ENCODE results near the gene ACSS1. TPM values are rescaled to one million over a fixed set of nuclear protein-coding genes. Genes with fewer than 3 reads are reported as not detected.
A peak's percentile ranks its signal among the peaks of the same experiment; 100 is the strongest.

The ACSS1 gene
- total RNA-seq, 1 experiment from 2014 or later, result 0.61 TPM

DNA sequence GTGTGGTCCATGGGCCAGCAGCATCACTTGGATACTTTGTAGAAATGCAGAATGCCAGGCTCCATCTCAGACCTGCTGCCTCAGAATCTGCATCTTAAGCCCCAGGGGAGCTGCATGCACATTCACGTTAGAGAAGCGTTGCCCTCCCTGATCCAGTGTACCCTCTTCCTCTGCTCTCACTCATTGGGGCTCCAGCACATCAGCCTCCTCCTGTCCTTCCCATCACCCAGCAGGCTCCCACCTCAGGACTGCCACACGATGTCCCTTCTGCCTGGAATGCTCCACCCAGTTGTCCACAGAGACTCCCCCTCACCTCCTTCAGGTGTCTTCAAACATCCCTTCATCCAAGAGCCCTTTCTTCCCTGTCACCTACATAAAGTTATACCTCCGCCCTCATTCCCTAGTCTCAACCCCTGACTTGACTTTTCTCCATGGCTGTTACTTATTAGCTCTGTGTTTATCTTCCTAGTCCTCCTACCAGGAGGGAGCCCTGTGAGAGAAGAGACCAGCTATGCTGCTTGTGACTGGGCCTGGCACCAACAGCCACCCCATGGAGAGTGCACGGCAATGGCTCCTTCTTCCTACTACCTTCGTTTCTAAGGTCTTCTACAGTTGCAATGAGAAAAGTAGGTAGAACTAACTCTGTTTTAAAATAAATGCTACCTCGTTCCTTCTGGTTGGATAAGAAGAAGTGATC lies 3.3 kb upstream of the ACSS1 start:
- Histone ChIP-seq H3K4me2 (ENCODE audit: insufficient read depth, insufficient read length, low read length) (no peak overlapping the region), H3T11ph (ENCODE audit: low read length) (no peak overlapping the region), H3K4ac (ENCODE audit: low read depth, low read length) (no peak overlapping the region), H3K79me2 (ENCODE audit: insufficient read depth, low read length) (no peaks in the 10 kb centered on the region), H3K79me1 (ENCODE audit: insufficient read depth, low read depth, low read length, poor library complexity, severe bottlenecking) (no peaks in the 10 kb centered on the region), H4K5ac (ENCODE audit: insufficient read length, low read depth, low read length) (no peak overlapping the region), H3K9me3 (ENCODE audit: control insufficient read depth, low read depth, low read length) (no peaks in the 10 kb centered on the region), H3K56ac (ENCODE audit: insufficient read length, low read depth, low read length) (no peak overlapping the region), H2BK20ac (ENCODE audit: low read depth, low read length, poor library complexity, severe bottlenecking) (no peak overlapping the region), H2BK15ac (ENCODE audit: low read depth, low read length) (no peak overlapping the region), H3K9ac (ENCODE audit: extremely low read depth, insufficient read length, low read length) (no peak overlapping the region), H2BK120ac (ENCODE audit: low read depth, low read length, poor library complexity, severe bottlenecking) (no peak overlapping the region), H4K8ac (replicated peaks; ENCODE audit: insufficient read length, low read depth, low read length) (no peak overlapping the region), H3K23me2 (ENCODE audit: insufficient read length, low read depth, low read length, poor library complexity, severe bottlenecking) (peaks cover 21% of the 10 kb centered on the region), H3K23ac (ENCODE audit: insufficient read length, low read depth, low read length) (peak overlapping the region; percentile 45), H3K18ac (ENCODE audit: insufficient read length, low read depth, low read length) (no peak overlapping the region), H2AK5ac (ENCODE audit: insufficient read length, low read length) (no peak overlapping the region), H4K20me1 (ENCODE audit: control insufficient read depth, insufficient read depth, insufficient read length) (no peaks in the 10 kb centered on the region), H3K4me1 (ENCODE audit: insufficient read depth, low read length) (no peaks in the 10 kb centered on the region), H2BK12ac (ENCODE audit: insufficient read length, low read depth, low read length) (no peak overlapping the region), H3K27ac (ENCODE audit: insufficient read length, low read depth, low read length) (no peak overlapping the region), H3K27me3 (ENCODE audit: insufficient read depth, low read length) (peaks cover 36% of the 10 kb centered on the region; the same call in 1 of the 2 replicates), H2BK5ac (ENCODE audit: insufficient read length, low read length) (no peak overlapping the region), H4K91ac (ENCODE audit: insufficient read length, low read depth, low read length) (no peak overlapping the region), H2AFZ (ENCODE audit: low read length) (no peak overlapping the region), H3K14ac (ENCODE audit: insufficient read depth, low read length) (no peak overlapping the region)
- no peak for DNase-seq
- peaks cover 97% of the 10 kb centered on the region for H3K27me3 Mint-ChIP-seq (ENCODE audit: low read depth)
- no peaks in the 10 kb centered on the region; a peak in 1 of 5 replicates for H3K9me3 Mint-ChIP-seq
- TF ChIP-seq CTCF (conservative IDR thresholded peaks at IDR 0.05), result no peak
- no peak overlapping the region for H3K4me3 Mint-ChIP-seq
- peaks cover 7 to 12% of the 10 kb centered on the region in 2 experiments; a peak in 3 of 4 replicates for H3K4me1 Mint-ChIP-seq
- H3K27ac Mint-ChIP-seq, result no peak overlapping the region; a peak in 1 of 7 replicates
- H3K36me3 Mint-ChIP-seq (ENCODE audit: insufficient read depth in 1 of 3, low read depth in 3 of 3), result no peaks in the 10 kb centered on the region
- WGBS (ENCODE audit: extremely low coverage, insufficient read length, low lambda C conversion rate), result no CpG with 5 or more reads among the region's 7 CpGs

Measured in H9 (cell line).